ENCODE measurements around the gene AGER. TPM values are rescaled to one million over a fixed set of nuclear protein-coding genes. Genes with fewer than 3 reads are reported as not detected.
A peak's percentile ranks its signal among the peaks of the same experiment; 100 is the strongest.
"Not testable (repeated sequence)": the region's sequence is repeated elsewhere in the genome, so short reads cannot be mapped to it uniquely, and the experiment has no call there.

The AGER gene
- total RNA-seq, 1 experiment from 2014 or later, result 9.0 TPM

DNA sequence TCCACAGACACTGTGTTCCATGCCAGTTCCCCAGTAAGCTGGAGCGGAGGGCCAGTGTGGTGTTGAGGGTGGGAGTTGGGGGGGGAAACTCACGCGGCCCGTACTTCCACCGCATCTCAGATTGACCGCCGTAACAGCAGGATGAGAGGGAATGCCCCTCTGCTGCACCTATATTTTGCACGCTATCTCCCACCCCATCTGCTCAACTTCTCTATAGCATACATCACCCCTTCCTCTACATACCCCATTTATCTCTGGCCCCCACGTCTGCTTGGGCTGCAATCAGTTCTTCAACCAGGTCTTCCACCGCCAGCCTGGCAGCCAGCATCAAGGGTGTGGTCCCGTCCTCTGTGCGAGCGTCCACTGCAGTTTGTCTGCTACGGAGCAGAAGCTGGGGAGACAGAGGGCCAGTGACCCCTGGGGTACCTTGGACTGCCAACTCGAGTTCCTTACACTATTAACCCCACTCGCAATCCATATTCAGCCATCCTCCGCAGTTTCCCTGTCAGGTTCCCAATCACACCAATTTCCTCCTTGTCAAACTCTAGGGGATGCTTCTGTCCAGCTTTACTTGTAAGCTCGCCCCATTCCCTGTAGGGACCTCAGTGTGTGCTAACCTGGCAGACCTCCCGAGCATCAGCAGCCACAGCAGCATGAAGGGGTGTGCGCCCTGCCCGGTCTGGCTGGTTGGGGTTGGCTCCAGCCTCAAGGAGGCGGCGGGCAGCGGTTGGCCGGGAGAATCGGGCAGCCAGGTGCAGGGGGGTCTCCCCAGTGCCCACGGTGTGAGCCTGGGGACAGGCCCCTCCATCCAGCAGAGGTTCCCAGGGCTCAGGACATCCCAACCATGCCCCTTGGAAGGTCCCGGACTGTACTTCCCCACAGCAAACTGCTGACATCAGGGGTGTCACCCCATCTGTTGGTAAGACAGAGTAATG, 12.9 kb upstream of the AGER start:
- peak overlapping the region; percentile 33; the same call in 1 of the 2 replicates for H2AFZ ChIP-seq (ENCODE audit: low read length)
- H3K9me3 ChIP-seq (ENCODE audit: low read length), result no peaks in the 10 kb centered on the region
- DNase-seq, result peak; percentile 62
- peaks cover 10% of the 10 kb centered on the region for H3K79me2 ChIP-seq (ENCODE audit: low read length)
- H3K4me1 ChIP-seq (ENCODE audit: low read length), result peaks cover 45% of the 10 kb centered on the region
- H3K4me3 ChIP-seq (ENCODE audit: low read length), result peak overlapping the region; percentile 88
- peak overlapping the region; percentile 83; the same call in 1 of the 2 replicates for H3K27ac ChIP-seq (ENCODE audit: low read length)
- H3K9me2 ChIP-seq (replicated peaks; ENCODE audit: insufficient read depth, low read length), result no peaks in the 10 kb centered on the region
- H3K36me3 ChIP-seq (ENCODE audit: insufficient read depth, low read length), result no peaks in the 10 kb centered on the region
- H3K27me3 ChIP-seq (ENCODE audit: low read length), result no peaks in the 10 kb centered on the region
- no peaks in the 10 kb centered on the region for H4K20me1 ChIP-seq (ENCODE audit: insufficient read depth, low read depth, low read length)
- H3K9ac ChIP-seq (ENCODE audit: low read length), result peak overlapping the region; percentile 94
- peak overlapping the region; percentile 98 for H3K4me2 ChIP-seq (ENCODE audit: low read depth, low read length, poor library complexity, severe bottlenecking)

DNA sequence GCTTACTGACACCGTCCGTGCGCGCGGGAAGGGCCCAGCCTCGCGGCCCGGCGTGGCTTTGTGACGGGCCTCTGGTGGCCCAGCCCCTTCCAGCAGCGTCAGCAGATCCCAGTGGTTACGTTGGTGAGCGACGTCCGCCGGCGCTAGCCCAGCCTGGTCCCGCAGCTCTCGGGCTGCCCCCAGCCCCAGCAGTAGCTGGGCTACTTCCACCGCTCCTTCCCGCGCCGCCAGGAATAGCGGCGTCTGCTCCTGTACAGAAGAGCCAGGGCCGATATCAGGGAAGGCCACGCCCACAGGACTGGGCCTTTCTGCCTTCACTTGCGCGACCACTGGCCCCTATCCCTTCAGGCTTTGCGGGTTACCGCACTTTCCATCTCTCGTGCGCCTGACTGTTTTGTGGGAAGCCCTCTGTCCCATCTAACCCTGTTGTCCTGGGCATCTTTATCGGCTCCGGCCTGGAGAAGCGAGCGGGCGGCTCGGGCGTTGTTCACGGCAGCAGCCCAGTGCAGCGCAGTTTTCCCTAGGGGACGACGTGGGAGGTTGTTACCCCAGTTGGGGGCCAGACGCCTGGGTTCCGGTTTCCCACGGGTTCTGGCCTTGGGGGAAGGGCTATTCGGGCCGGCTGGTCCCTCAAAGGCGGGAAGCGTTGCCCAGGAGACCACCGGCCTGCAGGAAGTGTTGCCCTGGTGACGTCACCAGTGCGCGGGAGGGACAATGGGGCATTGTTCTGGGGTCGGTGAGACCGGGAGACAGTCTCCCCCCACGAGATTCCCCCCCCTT, 12.0 kb upstream of the AGER start:
- H3K9ac ChIP-seq (ENCODE audit: low read length), result peak overlapping the region; percentile 94
- peak; percentile 96 for DNase-seq
- H3K27me3 ChIP-seq (ENCODE audit: low read length), result no peaks in the 10 kb centered on the region
- H3K36me3 ChIP-seq (ENCODE audit: insufficient read depth, low read length), result no peaks in the 10 kb centered on the region
- peak overlapping the region; percentile 33; the same call in 1 of the 2 replicates for H2AFZ ChIP-seq (ENCODE audit: low read length)
- peak overlapping the region; percentile 88 for H3K4me3 ChIP-seq (ENCODE audit: low read length)
- H3K9me2 ChIP-seq (replicated peaks; ENCODE audit: insufficient read depth, low read length), result no peaks in the 10 kb centered on the region
- peaks cover 18% of the 10 kb centered on the region for H3K79me2 ChIP-seq (ENCODE audit: low read length)
- H3K9me3 ChIP-seq (ENCODE audit: low read length), result no peaks in the 10 kb centered on the region
- peak overlapping the region; percentile 83 for H3K27ac ChIP-seq (ENCODE audit: low read length)
- H3K4me2 ChIP-seq (ENCODE audit: low read depth, low read length, poor library complexity, severe bottlenecking), result peak overlapping the region; percentile 98
- H3K4me1 ChIP-seq (ENCODE audit: low read length), result peaks cover 54% of the 10 kb centered on the region
- H4K20me1 ChIP-seq (ENCODE audit: insufficient read depth, low read depth, low read length), result no peaks in the 10 kb centered on the region

DNA sequence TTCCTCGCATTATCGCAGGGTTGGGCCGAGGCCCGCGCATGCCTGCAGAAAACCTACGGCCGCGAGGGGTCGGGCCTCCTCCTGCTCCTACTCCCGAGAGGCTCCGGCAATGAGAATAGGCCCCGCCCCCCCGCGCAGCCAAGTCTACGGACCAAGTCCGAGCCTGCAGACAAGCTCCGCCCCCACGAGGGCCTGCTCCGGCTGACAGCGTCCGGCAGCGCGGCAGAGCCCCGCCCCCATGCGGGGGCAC, 11.5 kb upstream of the AGER start:
- Histone ChIP-seq H4K20me1 (ENCODE audit: insufficient read depth, low read depth, low read length) (no peaks in the 10 kb centered on the region), H3K79me2 (ENCODE audit: low read length) (peaks cover 22% of the 10 kb centered on the region), H3K27me3 (ENCODE audit: low read length) (no peaks in the 10 kb centered on the region), H2AFZ (ENCODE audit: low read length) (no peak overlapping the region), H3K27ac (ENCODE audit: low read length) (no peak overlapping the region; the same call in 1 of the 2 replicates), H3K9me2 (replicated peaks; ENCODE audit: insufficient read depth, low read length) (no peaks in the 10 kb centered on the region), H3K4me3 (ENCODE audit: low read length) (peak overlapping the region; percentile 89; the same call in 1 of the 2 replicates), H3K9me3 (ENCODE audit: low read length) (no peaks in the 10 kb centered on the region), H3K4me2 (ENCODE audit: low read depth, low read length, poor library complexity, severe bottlenecking) (peak overlapping the region; percentile 100), H3K4me1 (ENCODE audit: low read length) (peaks cover 58% of the 10 kb centered on the region), H3K9ac (ENCODE audit: low read length) (peak overlapping the region; percentile 98), H3K36me3 (ENCODE audit: insufficient read depth, low read length) (no peaks in the 10 kb centered on the region)
- DNase-seq, result peak; percentile 100

DNA sequence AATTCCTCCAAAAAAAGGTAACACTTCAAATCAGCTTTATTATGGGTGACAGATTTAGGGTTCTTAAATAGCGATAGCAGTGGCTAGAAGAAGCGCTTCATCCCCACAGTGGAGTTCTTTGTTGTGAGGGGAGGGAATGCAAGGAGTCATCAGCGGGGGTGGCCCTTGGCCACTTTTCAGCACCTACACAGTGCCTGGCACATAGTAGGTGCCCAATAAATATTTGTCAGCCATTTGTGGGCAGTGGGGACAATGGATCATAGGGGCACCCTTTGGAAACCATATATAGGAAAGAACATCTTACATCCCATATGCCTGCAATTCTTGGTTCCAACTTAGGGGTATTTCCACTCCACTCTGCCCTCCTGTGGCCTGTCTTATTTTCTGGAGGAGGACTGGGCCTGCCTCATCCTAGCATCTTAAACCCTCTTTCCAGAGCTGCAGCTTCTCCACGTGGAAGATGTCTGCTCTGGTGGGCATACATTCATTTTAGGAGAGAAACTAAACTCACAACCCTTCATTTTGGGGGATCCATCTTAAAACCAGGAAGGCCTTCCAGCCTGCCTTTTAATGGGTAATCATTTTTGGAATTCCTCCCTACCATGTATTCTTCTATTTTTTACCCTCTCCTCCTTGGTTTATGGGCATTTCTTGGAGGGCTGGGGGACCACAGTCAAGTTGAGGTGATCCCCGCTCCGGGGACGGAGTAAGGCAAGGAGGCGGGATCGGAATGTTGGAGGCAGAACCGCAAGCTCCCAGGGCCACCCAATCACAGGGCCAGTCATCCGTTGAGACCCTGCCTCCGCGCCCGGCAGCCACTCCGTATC, 11.0 kb upstream of the AGER start:
- Histone ChIP-seq H3K27ac (ENCODE audit: low read length) (peak overlapping the region; percentile 81), H3K9ac (ENCODE audit: low read length) (peak overlapping the region; percentile 98), H3K4me1 (ENCODE audit: low read length) (peaks cover 61% of the 10 kb centered on the region), H3K27me3 (ENCODE audit: low read length) (no peaks in the 10 kb centered on the region), H2AFZ (ENCODE audit: low read length) (no peak overlapping the region), H3K4me3 (ENCODE audit: low read length) (peak overlapping the region; percentile 89), H3K9me2 (replicated peaks; ENCODE audit: insufficient read depth, low read length) (no peaks in the 10 kb centered on the region), H3K4me2 (ENCODE audit: low read depth, low read length, poor library complexity, severe bottlenecking) (peak overlapping the region; percentile 100), H3K9me3 (ENCODE audit: low read length) (no peaks in the 10 kb centered on the region), H4K20me1 (ENCODE audit: insufficient read depth, low read depth, low read length) (no peaks in the 10 kb centered on the region), H3K36me3 (ENCODE audit: insufficient read depth, low read length) (no peaks in the 10 kb centered on the region), H3K79me2 (ENCODE audit: low read length) (peaks cover 25% of the 10 kb centered on the region)
- DNase-seq, result peak; percentile 81

- Histone ChIP-seq H3K4me1 (ENCODE audit: low read length) (peaks cover 61% of the 10 kb centered on the region), H3K36me3 (ENCODE audit: insufficient read depth, low read length) (no peaks in the 10 kb centered on the region), H3K27ac (ENCODE audit: low read length) (no peak overlapping the region), H3K27me3 (ENCODE audit: low read length) (no peaks in the 10 kb centered on the region), H3K9ac (ENCODE audit: low read length) (peak overlapping the region; percentile 98), H2AFZ (ENCODE audit: low read length) (no peak overlapping the region), H4K20me1 (ENCODE audit: insufficient read depth, low read depth, low read length) (no peaks in the 10 kb centered on the region), H3K4me3 (ENCODE audit: low read length) (peak overlapping the region; percentile 89), H3K9me2 (replicated peaks; ENCODE audit: insufficient read depth, low read length) (no peaks in the 10 kb centered on the region), H3K79me2 (ENCODE audit: low read length) (peaks cover 28% of the 10 kb centered on the region), H3K9me3 (ENCODE audit: low read length) (no peaks in the 10 kb centered on the region), H3K4me2 (ENCODE audit: low read depth, low read length, poor library complexity, severe bottlenecking) (peak overlapping the region; percentile 100)
- no peak for DNase-seq
Observed at GRCh38 chr6:32194388-32194787, 10.3 kb upstream of the AGER start.

- Histone ChIP-seq H3K9ac (ENCODE audit: low read length) (peak overlapping the region; percentile 95), H3K4me1 (ENCODE audit: low read length) (peaks cover 71% of the 10 kb centered on the region)
- H2AFZ ChIP-seq (ENCODE audit: low read length), result not testable (repeated sequence)
Observed at GRCh38 chr6:32193096-32193495, 9.0 kb upstream of the AGER start.

GRCh38 chr6:32192608-32193039, 8.6 kb upstream of the AGER start, which contains the start of gene GPSM3:
GPSM3 (minus strand) TSS chr6:32192643; CDS start chr6:32192513, 130 bp downstream.
- Histone ChIP-seq H2AFZ (ENCODE audit: low read length) (no peak within 1 kb of the TSS), H3K79me2 (ENCODE audit: low read length) (peaks cover 42% of the 10 kb centered on the region), H3K4me1 (ENCODE audit: low read length) (peaks cover 75% of the 10 kb centered on the region)

More at GRCh38 chr6:32193096-32193495, 9.0 kb upstream of the AGER start:
- H3K4me2 ChIP-seq (ENCODE audit: low read depth, low read length, poor library complexity, severe bottlenecking), result peak overlapping the region; percentile 87
- not testable (repeated sequence) for DNase-seq; H3K36me3 ChIP-seq (ENCODE audit: insufficient read depth, low read length); H3K9me3 ChIP-seq (ENCODE audit: low read length); H4K20me1 ChIP-seq (ENCODE audit: insufficient read depth, low read depth, low read length); H3K27me3 ChIP-seq (ENCODE audit: low read length); H3K9me2 ChIP-seq (replicated peaks; ENCODE audit: insufficient read depth, low read length)
- H3K27ac ChIP-seq (ENCODE audit: low read length), result peak overlapping the region; percentile 87
- peak overlapping the region; percentile 82 for H3K4me3 ChIP-seq (ENCODE audit: low read length)
- peaks cover 41% of the 10 kb centered on the region for H3K79me2 ChIP-seq (ENCODE audit: low read length)

More at GRCh38 chr6:32192608-32193039, 8.6 kb upstream of the AGER start, which contains the start of gene GPSM3:
- peak within 1 kb of the TSS; percentile 87 for H3K4me2 ChIP-seq (ENCODE audit: low read depth, low read length, poor library complexity, severe bottlenecking)
- H3K27me3 ChIP-seq (ENCODE audit: low read length), result no peaks in the 10 kb centered on the region
- H3K36me3 ChIP-seq (ENCODE audit: insufficient read depth, low read length), result no peaks in the 10 kb centered on the region
- peak; percentile 78 for DNase-seq
- no peaks in the 10 kb centered on the region for H3K9me2 ChIP-seq (replicated peaks; ENCODE audit: insufficient read depth, low read length)
- peak within 1 kb of the TSS; percentile 87 for H3K27ac ChIP-seq (ENCODE audit: low read length)
- H3K4me3 ChIP-seq (ENCODE audit: low read length), result peak within 1 kb of the TSS; percentile 82
- H3K9me3 ChIP-seq (ENCODE audit: low read length), result no peaks in the 10 kb centered on the region
- no peaks in the 10 kb centered on the region for H4K20me1 ChIP-seq (ENCODE audit: insufficient read depth, low read depth, low read length)
- H3K9ac ChIP-seq (ENCODE audit: low read length), result peak within 1 kb of the TSS; percentile 95

Data from Karpas-422 (cell line).